Measurements from ENCODE around the gene TSPEAR. TPM values are rescaled to one million over a fixed set of nuclear protein-coding genes. Genes with fewer than 3 reads are reported as not detected.

The TSPEAR gene
- polyA plus RNA-seq, 1 of the 3 experiments (the other 2 are of a cell fraction), result 0.08 TPM

- TF ChIP-seq REST (IDR thresholded peaks at IDR 0.05; ENCODE audit: low read depth, low read length), result no peak
- no peak for TF ChIP-seq POLR2AphosphoS5 (IDR thresholded peaks at IDR 0.05; ENCODE audit: low read depth, low read length)
Observed at GRCh38 chr21:44750675-44751025, 39.3 kb upstream of the TSPEAR start (continued).

GRCh38 chr21:44749759-44750674 is 38.6 kb upstream of the TSPEAR start:
- no peaks in the 10 kb centered on the region for H3K9me3 ChIP-seq
- no peak overlapping the region for H3K4me2 ChIP-seq
- WGBS (ENCODE audit: low lambda C conversion rate), result 79% methylated on average over 24 of the region's 47 CpGs
- POLR2A ChIA-PET, result no interaction called here
- DNase-seq, result no peak
- no peaks in the 10 kb centered on the region for H4K20me1 ChIP-seq (ENCODE audit: insufficient read depth)
- no peak overlapping the region for H3K27ac ChIP-seq (ENCODE audit: low read depth in 2 of 2, low read length in 1 of 2)
- TF ChIP-seq TEAD4 (IDR thresholded peaks at IDR 0.05; ENCODE audit: borderline replicate concordance, insufficient read depth), result no peak
- no peak for TF ChIP-seq TCF12 (IDR thresholded peaks at IDR 0.05)
- TF ChIP-seq CTCF (IDR thresholded peaks at IDR 0.05), result no peak
- TF ChIP-seq REST (IDR thresholded peaks at IDR 0.05; ENCODE audit: low read depth, low read length), result no peak
- no peak for TF ChIP-seq JUND (IDR thresholded peaks at IDR 0.05)
- TF ChIP-seq SIN3A (IDR thresholded peaks at IDR 0.05; ENCODE audit: borderline replicate concordance, low read depth, low read length), result no peak
- TF ChIP-seq FOXJ3 (CRISPR knock-in tag; IDR thresholded peaks at IDR 0.05), result no peak
- no peak for TF ChIP-seq NFIC (IDR thresholded peaks at IDR 0.05; ENCODE audit: borderline replicate concordance)
- TF ChIP-seq FOXM1 (IDR thresholded peaks at IDR 0.05; ENCODE audit: low read depth), result no peak
- no peak for TF ChIP-seq SMC3 (IDR thresholded peaks at IDR 0.05; ENCODE audit: low read depth, low read length)
- no peak for TF ChIP-seq MXI1 (IDR thresholded peaks at IDR 0.05; ENCODE audit: low read depth, low read length)
- TF ChIP-seq NRF1 (IDR thresholded peaks at IDR 0.05; ENCODE audit: low read depth, low read length), result no peak
- no peak for TF ChIP-seq RAD21 (IDR thresholded peaks at IDR 0.05; ENCODE audit: low read length)
- no peaks in the 10 kb centered on the region for H3K36me3 ChIP-seq (replicated peaks in 1 of 2; ENCODE audit: control insufficient read depth in 1 of 2, insufficient read depth in 2 of 2, low read length in 1 of 2)
- H3K79me2 ChIP-seq (ENCODE audit: insufficient read depth), result no peaks in the 10 kb centered on the region
- H3K27me3 ChIP-seq (ENCODE audit: insufficient read depth), result no peaks in the 10 kb centered on the region; the same call in 1 of the 2 replicates
- H3F3A ChIP-seq (replicated peaks; ENCODE audit: insufficient read depth), result no peaks in the 10 kb centered on the region
- CTCF ChIA-PET, result no interaction called here
- H3K9ac ChIP-seq, result no peak overlapping the region
- H2AFZ ChIP-seq (ENCODE audit: low read depth), result no peak overlapping the region
- no peak overlapping the region for H3K4me3 ChIP-seq (ENCODE audit: low read depth in 2 of 2, low read length in 1 of 2)
- no peaks in the 10 kb centered on the region; a peak in 2 of 4 replicates for H3K4me1 ChIP-seq (ENCODE audit: control insufficient read depth in 1 of 2, insufficient read depth in 2 of 2, low read depth in 1 of 2, low read length in 1 of 2)
- H3K9me2 ChIP-seq, result no peaks in the 10 kb centered on the region

Measured in SK-N-SH (cell line).